M059J (cell line): ENCODE measurements around the gene DTWD1. TPM values are rescaled to one million over a fixed set of nuclear protein-coding genes. Genes with fewer than 3 reads are reported as not detected.
"Not testable (repeated sequence)": the region's sequence is repeated elsewhere in the genome, so short reads cannot be mapped to it uniquely, and the experiment has no call there.

Experiments used
- DNase-seq: peaks from one replicate; pipeline ENCODE4 v3.0.0-alpha.2; 2012; ENCODE audit warnings: low read depth
- total RNA-seq: library from RNA; depleted of rRNA; stranded (reverse); fragments of >200 nt; shearing (Covaris generic); gene quantifications from 2 replicates; pipeline ENCODE4 v1.2.3, GENCODE V29; 2014; rRNA removed

DTWD1 gene
- total RNA-seq, result 28.2 and 34.3 TPM in 2 replicates

GRCh38 chr15:49620658-49621368 is at the start of gene DTWD1, which contains the start of gene FAM227B:
Gene DTWD1, plus strand, starts transcription at chr15:49621048. Its CDS starts 4,120 bp downstream, at chr15:49625168.
Gene FAM227B, minus strand, starts transcription at chr15:49620818. Its CDS starts 5,647 bp downstream, at chr15:49615171.
- peak; percentile 95 for DNase-seq

- DNase-seq, result no peak
These were observed 47.4 kb upstream of the DTWD1 start for GRCh38 chr15:49573421-49573820.

GRCh38 chr15:49589030-49589429 is 31.8 kb upstream of the DTWD1 start:
- no peak for DNase-seq

- DNase-seq, result not testable (repeated sequence)
These were observed 28.0 kb upstream of the DTWD1 start for GRCh38 chr15:49592829-49593316.

- DNase-seq, result no peak
These were observed 16.0 kb upstream of the DTWD1 start for GRCh38 chr15:49604625-49605409.

- no peak for DNase-seq
These were observed 15.3 kb upstream of the DTWD1 start for GRCh38 chr15:49605588-49605987.

GRCh38 chr15:49606594-49606993 is 14.3 kb upstream of the DTWD1 start:
- DNase-seq, result no peak

- DNase-seq, result no peak
These were observed 10.5 kb upstream of the DTWD1 start for GRCh38 chr15:49610157-49610918.

- DNase-seq, result not testable (repeated sequence)
These were observed 8.6 kb upstream of the DTWD1 start for GRCh38 chr15:49612240-49612639.

GRCh38 chr15:49619226-49619625 is 1.6 kb upstream of the DTWD1 start:
- no peak for DNase-seq

GRCh38 chr15:49620199-49620598 is 649 bp upstream of the DTWD1 start:
- DNase-seq, result peak; percentile 43

- DNase-seq, result peak; percentile 17
These were observed 558 bp downstream of the DTWD1 start for GRCh38 chr15:49621401-49621811.

- DNase-seq, result peak; percentile 32
These were observed 1.0 kb downstream of the DTWD1 start for GRCh38 chr15:49621887-49622286.

GRCh38 chr15:49622561-49622960 is 1.7 kb downstream of the DTWD1 start:
- peak; percentile 29 for DNase-seq

GRCh38 chr15:49624056-49624455 is 3.2 kb downstream of the DTWD1 start:
- DNase-seq, result peak; percentile 94

- DNase-seq, result no peak
These were observed 4.7 kb downstream of the DTWD1 start for GRCh38 chr15:49625460-49626036.

GRCh38 chr15:49627407-49627877 is 6.6 kb downstream of the DTWD1 start:
- peak; percentile 95 for DNase-seq

- no peak for DNase-seq
These were observed 7.5 kb downstream of the DTWD1 start for GRCh38 chr15:49628379-49628778.

- DNase-seq, result peak; percentile 14
These were observed 17.0 kb downstream of the DTWD1 start for GRCh38 chr15:49637857-49638256.

- peak; percentile 59 for DNase-seq
These were observed 23.5 kb downstream of the DTWD1 start for GRCh38 chr15:49644364-49644794.

- no peak for DNase-seq
These were observed 24.4 kb downstream of the DTWD1 start for GRCh38 chr15:49645277-49645676.
